ENCODE results near the gene PLEKHO1.

DNA sequence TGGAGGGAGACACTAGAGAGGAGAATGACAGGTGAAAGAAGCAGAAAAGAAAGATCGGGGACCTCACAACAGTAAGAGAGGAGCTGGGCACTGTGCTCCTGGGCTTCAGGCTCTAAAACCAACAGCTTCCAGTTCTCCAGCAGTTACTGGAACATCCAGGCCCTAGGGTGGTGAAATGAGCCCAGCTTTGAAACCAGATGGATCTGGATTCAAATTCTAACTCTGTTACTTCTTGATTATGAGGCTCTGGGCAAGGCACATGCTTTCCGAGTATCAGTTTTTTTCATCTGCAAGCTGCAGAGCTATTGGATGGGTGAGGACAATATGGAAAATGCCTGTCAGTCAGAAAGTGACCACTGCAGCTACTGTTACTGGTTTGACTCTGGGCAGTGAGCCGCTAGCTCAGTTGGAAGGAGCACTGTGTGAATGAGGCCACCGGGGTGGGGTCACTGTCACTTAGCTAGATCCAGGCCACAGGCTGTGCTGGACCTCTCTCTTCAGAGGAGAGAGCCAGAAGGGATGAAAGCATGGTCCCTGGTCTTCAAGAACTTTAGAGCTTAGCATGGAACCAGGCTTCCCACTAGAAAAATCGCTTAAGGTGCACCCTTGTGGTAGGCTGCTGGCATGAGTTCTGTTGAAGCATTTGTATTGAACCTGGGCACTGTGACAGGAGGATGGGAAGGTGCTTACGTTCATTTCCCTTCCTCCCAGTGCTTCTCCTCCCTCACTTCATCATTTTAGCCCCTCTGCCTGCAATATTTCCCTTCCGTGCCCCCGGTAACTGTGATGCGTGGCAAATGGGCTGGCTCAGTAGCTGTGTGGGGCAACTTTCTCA is 12.2 kb downstream of the PLEKHO1 start:
- TF ChIP-seq, protein P1, sequence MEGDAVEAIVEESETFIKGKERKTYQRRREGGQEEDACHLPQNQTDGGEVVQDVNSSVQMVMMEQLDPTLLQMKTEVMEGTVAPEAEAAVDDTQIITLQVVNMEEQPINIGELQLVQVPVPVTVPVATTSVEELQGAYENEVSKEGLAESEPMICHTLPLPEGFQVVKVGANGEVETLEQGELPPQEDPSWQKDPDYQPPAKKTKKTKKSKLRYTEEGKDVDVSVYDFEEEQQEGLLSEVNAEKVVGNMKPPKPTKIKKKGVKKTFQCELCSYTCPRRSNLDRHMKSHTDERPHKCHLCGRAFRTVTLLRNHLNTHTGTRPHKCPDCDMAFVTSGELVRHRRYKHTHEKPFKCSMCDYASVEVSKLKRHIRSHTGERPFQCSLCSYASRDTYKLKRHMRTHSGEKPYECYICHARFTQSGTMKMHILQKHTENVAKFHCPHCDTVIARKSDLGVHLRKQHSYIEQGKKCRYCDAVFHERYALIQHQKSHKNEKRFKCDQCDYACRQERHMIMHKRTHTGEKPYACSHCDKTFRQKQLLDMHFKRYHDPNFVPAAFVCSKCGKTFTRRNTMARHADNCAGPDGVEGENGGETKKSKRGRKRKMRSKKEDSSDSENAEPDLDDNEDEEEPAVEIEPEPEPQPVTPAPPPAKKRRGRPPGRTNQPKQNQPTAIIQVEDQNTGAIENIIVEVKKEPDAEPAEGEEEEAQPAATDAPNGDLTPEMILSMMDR (tag by site-specific recombination; IDR thresholded peaks at IDR 0.05) = 0 out of 2 replicates have a peak, but pooled peaks have one; percentile 19
- TF ChIP-seq ZNF223 (tag by site-specific recombination; IDR thresholded peaks at IDR 0.05) = no peak
- TF ChIP-seq TCF7L2 (IDR thresholded peaks at IDR 0.05; ENCODE audit: borderline replicate concordance, low read depth, low read length) = no peak
- no peak for TF ChIP-seq ZSCAN23 (tag by site-specific recombination; IDR thresholded peaks at IDR 0.05)
- TF ChIP-seq GLI4 (tag by site-specific recombination; IDR thresholded peaks at IDR 0.05) = no peak

All from HEK293 (cell line).